HCT116 (cell line): ENCODE data around the gene POLD2. TPM values are rescaled to one million over a fixed set of nuclear protein-coding genes. Genes with fewer than 3 reads are reported as not detected.
"Not testable (repeated sequence)": the region's sequence is repeated elsewhere in the genome, so short reads cannot be mapped to it uniquely, and the experiment has no call there.

Experiments used
- ATAC-seq: fragments of 200-7000 bp; cut with Tn5 transposase; 2 replicates; pipeline ENCODE4 v1.9.1; 2020; ENCODE audit warnings: mild to moderate bottlenecking, moderate library complexity
- BruUV-seq: library from RNA; stranded (reverse); fragments of 400-500 nt; replicated peaks from 2 replicates; lab custom pipeline; 2021; lab: Mats Ljungman, UMichigan
- CTCF ChIA-PET: fragments of 300-600 bp; sonication (Branson Sonifier 250); formaldehyde crosslinking; loops from one replicate; lab custom pipeline; 2021; ENCODE audit warnings: antibody characterized with exemption; lab: Charles Lee
- POLR2A ChIA-PET: fragments of 300-600, 350-600 bp; sonication (Branson Sonifier 250); formaldehyde crosslinking; loops from one replicate; lab custom pipeline; 2021; ENCODE audit warnings: antibody characterized with exemption; lab: Charles Lee
- RAD21 ChIA-PET, 2 experiments: fragments of 300-600 bp; sonication (Branson Sonifier 250); formaldehyde crosslinking; loops; one replicate each; lab custom pipeline; 2023; ENCODE audit warnings: low total read pairs in 2 of 2; ENCODE audit not compliant: uncharacterized antibody in 2 of 2, unreplicated experiment in 2 of 2, low non-redundant PET in 1 of 2; lab: Charles Lee
- DNase-seq: peaks from one replicate; pipeline ENCODE4 v3.0.0-alpha.2; 2010; ENCODE audit warnings: low read depth, low spot score
- H2AFZ ChIP-seq: fragments of 200-600 bp; shearing (Covaris generic), sonication (generic); 2 replicates; pipeline ENCODE4 v1.6.1; 2017; ENCODE audit warnings: low read depth, mixed run types, mixed read lengths, antibody characterized with exemption, low read length; ENCODE audit not compliant: poor library complexity, severe bottlenecking
- H3K27ac ChIP-seq: 2 replicates; pipeline ENCODE4 v1.5.1; 2012; ENCODE audit warnings: low read depth, low read length
- H3K27me3 ChIP-seq: fragments of 200-600 bp; sonication (generic); 2 replicates; pipeline ENCODE4 v1.6.1; 2016; ENCODE audit warnings: mixed run types, low read length, mixed read lengths; ENCODE audit not compliant: insufficient read depth
- H3K36me3 ChIP-seq, 2 experiments: fragments of 200-500 bp in 1 of 2; fragments of 200-600 bp in 1 of 2; sonication (Bioruptor generic) in 1 of 2; sonication (generic) in 1 of 2; 2 replicates each; pipeline versions ENCODE4 v1.5.1 to v1.6.1; 2014 to 2016; ENCODE audit warnings: low read length in 2 of 2, inconsistent platforms in 1 of 2, mixed read lengths in 1 of 2, mixed run types in 1 of 2; ENCODE audit not compliant: insufficient read depth in 2 of 2, control insufficient read depth in 1 of 2
- H3K4me1 ChIP-seq, 2 experiments: fragments of 200-600 bp in 1 of 2; sonication (generic) in 1 of 2; 2 replicates each; pipeline versions ENCODE4 v1.5.1 to v1.6.1; 2012 to 2017; ENCODE audit warnings: low read length in 2 of 2, inconsistent platforms in 1 of 2, mild to moderate bottlenecking in 1 of 2, mixed read lengths in 1 of 2, mixed run types in 1 of 2, moderate library complexity in 1 of 2; ENCODE audit not compliant: insufficient read depth in 2 of 2, control insufficient read depth in 1 of 2
- H3K4me2 ChIP-seq: fragments of 200-600 bp; sonication (generic); 2 replicates; pipeline ENCODE4 v1.6.1; 2017; ENCODE audit warnings: mixed run types, low read length, mixed read lengths
- H3K4me3 ChIP-seq, 2 experiments: fragments of 200-600 bp in 1 of 2; sonication (generic) in 1 of 2; replicated peaks in 1 of 2; 2 replicates each; pipeline ENCODE4 v1.5.1; 2011 to 2016; ENCODE audit warnings: low read length in 2 of 2, control low read depth in 1 of 2, low read depth in 1 of 2, mild to moderate bottlenecking in 1 of 2, mixed read lengths in 1 of 2, mixed run types in 1 of 2
- H3K79me2 ChIP-seq: fragments of 200-600 bp; sonication (generic); 2 replicates; pipeline ENCODE4 v1.6.1; 2017; ENCODE audit warnings: mild to moderate bottlenecking, mixed run types, low read length, moderate library complexity, mixed read lengths; ENCODE audit not compliant: insufficient read depth
- H3K9ac ChIP-seq: fragments of 200-600 bp; sonication (generic); 2 replicates; pipeline ENCODE4 v1.6.1; 2016; ENCODE audit warnings: low read length, mixed read lengths
- H3K9me2 ChIP-seq: fragments of 200-600 bp; sonication (generic), shearing (Covaris generic); 2 replicates; pipeline ENCODE4 v1.6.1; 2017; ENCODE audit warnings: mixed run types, mild to moderate bottlenecking, moderate library complexity; ENCODE audit not compliant: insufficient read depth
- H3K9me3 ChIP-seq, 2 experiments: fragments of 200-500 bp in 1 of 2; fragments of 200-600 bp in 1 of 2; sonication (Bioruptor generic) in 1 of 2; sonication (generic) in 1 of 2; 2 replicates each; pipeline ENCODE4 v1.6.1; 2014 to 2017; ENCODE audit warnings: low read length in 2 of 2, mixed read lengths in 2 of 2, inconsistent platforms in 1 of 2, low read depth in 1 of 2, mild to moderate bottlenecking in 1 of 2, mixed run types in 1 of 2, moderate library complexity in 1 of 2; ENCODE audit not compliant: control insufficient read depth in 1 of 2, insufficient read depth in 1 of 2
- H4K20me1 ChIP-seq: fragments of 200-600 bp; sonication (generic), shearing (Covaris generic); 2 replicates; pipeline ENCODE4 v1.6.1; 2017; ENCODE audit warnings: mixed run types, mild to moderate bottlenecking, moderate library complexity; ENCODE audit not compliant: insufficient read depth
- ELF1 ChIP-seq: IDR thresholded peaks from 2 replicates; pipeline ENCODE4 v1.6.1; 2012; ENCODE audit warnings: low read depth, borderline replicate concordance
- EZH2 ChIP-seq: fragments of 200-600 bp; sonication (generic); IDR thresholded peaks from 2 replicates; pipeline ENCODE4 v1.6.1; 2017; ENCODE audit warnings: antibody characterized with exemption, mixed run types
- EZH2phosphoT487 ChIP-seq: fragments of 200-600 bp; IDR thresholded peaks from 2 replicates; pipeline ENCODE4 v1.6.1; 2018; ENCODE audit warnings: antibody characterized with exemption, borderline replicate concordance
- JUND ChIP-seq: IDR thresholded peaks from 2 replicates; pipeline ENCODE4 v1.6.1; 2012
- POLR2A ChIP-seq: IDR thresholded peaks from 2 replicates; pipeline ENCODE4 v1.7.0; 2011; ENCODE audit warnings: borderline replicate concordance; ENCODE audit not compliant: insufficient read depth, insufficient read length; ENCODE audit errors: extremely low read depth
- POLR2AphosphoS5 ChIP-seq: IDR thresholded peaks from 2 replicates; pipeline ENCODE4 v1.6.1; 2011; ENCODE audit warnings: mild to moderate bottlenecking, low read depth, low read length, moderate library complexity
- intact Hi-C: fragments of 100-400 bp; cut with micrococcal nuclease; formaldehyde crosslinking; loops from 2 replicates; pipeline ENCODE4 v1.10.0; 2022
- total RNA-seq: library from RNA; stranded (reverse); gene quantifications from one replicate; pipeline ENCODE4 v1.2.1, GENCODE V29; 2021; ENCODE audit not compliant: unreplicated experiment
- TF ChIP-seq, protein P1 (sequence below): IDR thresholded peaks from 2 replicates; pipeline ENCODE4 v1.6.1; 2012; ENCODE audit warnings: low read depth

POLD2 gene
- total RNA-seq, 1 experiment from 2014 or later: 237 TPM

DNA sequence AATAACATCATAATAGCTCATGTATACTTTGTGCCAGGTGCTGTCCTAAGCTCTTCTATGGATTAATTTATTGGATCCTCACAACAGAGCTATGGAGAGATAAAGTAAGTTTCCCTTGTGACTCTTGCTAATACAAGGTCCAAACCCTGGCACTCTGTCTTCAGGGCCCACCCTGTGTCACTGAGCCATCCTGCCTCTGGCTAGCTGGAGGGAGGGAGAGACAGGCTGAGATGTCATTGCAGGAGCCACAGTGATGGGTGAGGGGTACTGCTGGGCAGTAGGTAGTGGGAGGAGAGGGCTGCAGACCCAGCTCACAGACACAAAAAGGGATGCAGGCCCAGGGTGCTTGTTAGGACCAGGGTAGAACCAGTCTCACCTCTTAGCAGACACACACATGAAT lies 49.0 kb upstream of the POLD2 start:
- Histone ChIP-seq H3K4me1 (peaks cover 2% of the 10 kb centered on the region in 2 experiments), H3K9ac (no peak overlapping the region), H3K9me2 (no peaks in the 10 kb centered on the region), H4K20me1 (no peaks in the 10 kb centered on the region), H3K79me2 (no peaks in the 10 kb centered on the region), H3K9me3 (no peaks in the 10 kb centered on the region), H3K4me2 (no peak overlapping the region), H3K36me3 (no peaks in the 10 kb centered on the region), H2AFZ (no peak overlapping the region), H3K4me3 (no peak overlapping the region), H3K27me3 (0 out of 2 replicates have a peak, but pooled peaks cover 5% of the 10 kb centered on the region), H3K27ac (no peak overlapping the region)
- intact Hi-C loops: no loop called here
- DNase-seq (no peak), ATAC-seq (no peak)
- no TSS peak for BruUV-seq
- ChIA-PET RAD21 (no interaction called here), POLR2A (no interaction called here), CTCF (no interaction called here)
- no peak for TF ChIP-seq EZH2
- no peak for TF ChIP-seq EZH2phosphoT487
- TF ChIP-seq POLR2AphosphoS5: no peak
- TF ChIP-seq JUND: no peak
- TF ChIP-seq POLR2A: no peak
- TF ChIP-seq, protein P1, sequence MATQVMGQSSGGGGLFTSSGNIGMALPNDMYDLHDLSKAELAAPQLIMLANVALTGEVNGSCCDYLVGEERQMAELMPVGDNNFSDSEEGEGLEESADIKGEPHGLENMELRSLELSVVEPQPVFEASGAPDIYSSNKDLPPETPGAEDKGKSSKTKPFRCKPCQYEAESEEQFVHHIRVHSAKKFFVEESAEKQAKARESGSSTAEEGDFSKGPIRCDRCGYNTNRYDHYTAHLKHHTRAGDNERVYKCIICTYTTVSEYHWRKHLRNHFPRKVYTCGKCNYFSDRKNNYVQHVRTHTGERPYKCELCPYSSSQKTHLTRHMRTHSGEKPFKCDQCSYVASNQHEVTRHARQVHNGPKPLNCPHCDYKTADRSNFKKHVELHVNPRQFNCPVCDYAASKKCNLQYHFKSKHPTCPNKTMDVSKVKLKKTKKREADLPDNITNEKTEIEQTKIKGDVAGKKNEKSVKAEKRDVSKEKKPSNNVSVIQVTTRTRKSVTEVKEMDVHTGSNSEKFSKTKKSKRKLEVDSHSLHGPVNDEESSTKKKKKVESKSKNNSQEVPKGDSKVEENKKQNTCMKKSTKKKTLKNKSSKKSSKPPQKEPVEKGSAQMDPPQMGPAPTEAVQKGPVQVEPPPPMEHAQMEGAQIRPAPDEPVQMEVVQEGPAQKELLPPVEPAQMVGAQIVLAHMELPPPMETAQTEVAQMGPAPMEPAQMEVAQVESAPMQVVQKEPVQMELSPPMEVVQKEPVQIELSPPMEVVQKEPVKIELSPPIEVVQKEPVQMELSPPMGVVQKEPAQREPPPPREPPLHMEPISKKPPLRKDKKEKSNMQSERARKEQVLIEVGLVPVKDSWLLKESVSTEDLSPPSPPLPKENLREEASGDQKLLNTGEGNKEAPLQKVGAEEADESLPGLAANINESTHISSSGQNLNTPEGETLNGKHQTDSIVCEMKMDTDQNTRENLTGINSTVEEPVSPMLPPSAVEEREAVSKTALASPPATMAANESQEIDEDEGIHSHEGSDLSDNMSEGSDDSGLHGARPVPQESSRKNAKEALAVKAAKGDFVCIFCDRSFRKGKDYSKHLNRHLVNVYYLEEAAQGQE: no peak
- no peak for TF ChIP-seq ELF1

DNA sequence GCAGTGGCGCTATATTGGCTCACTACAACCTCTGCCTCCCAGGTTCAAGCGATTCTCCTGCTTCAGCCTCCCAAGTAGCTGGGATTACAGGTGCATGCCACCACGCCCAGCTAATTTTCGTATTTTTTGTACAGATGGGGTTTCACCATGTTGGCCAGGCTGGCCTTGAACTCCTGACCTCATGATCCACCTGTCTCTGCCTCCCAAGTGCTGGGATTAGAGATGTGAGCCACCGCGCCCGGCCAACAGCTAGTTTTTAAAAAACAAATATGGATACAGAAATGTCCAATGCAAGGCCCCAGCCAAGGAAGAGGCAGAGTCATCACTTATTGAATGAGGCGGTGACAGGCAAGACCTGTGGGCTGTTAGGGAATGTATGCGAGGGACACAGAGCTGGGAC lies 48.6 kb upstream of the POLD2 start:
- H3K9me3 ChIP-seq, POLR2A ChIA-PET, H3K9ac ChIP-seq, H4K20me1 ChIP-seq, H3K9me2 ChIP-seq, H3K4me1 ChIP-seq, CTCF ChIA-PET, intact Hi-C loops, H3K79me2 ChIP-seq, H2AFZ ChIP-seq, BruUV-seq, H3K27me3 ChIP-seq, H3K27ac ChIP-seq, H3K36me3 ChIP-seq, H3K4me3 ChIP-seq, RAD21 ChIA-PET, DNase-seq, ATAC-seq, H3K4me2 ChIP-seq: not testable (repeated sequence)
